ENCODE results near the gene UNC5CL.

Gene UNC5CL

DNA sequence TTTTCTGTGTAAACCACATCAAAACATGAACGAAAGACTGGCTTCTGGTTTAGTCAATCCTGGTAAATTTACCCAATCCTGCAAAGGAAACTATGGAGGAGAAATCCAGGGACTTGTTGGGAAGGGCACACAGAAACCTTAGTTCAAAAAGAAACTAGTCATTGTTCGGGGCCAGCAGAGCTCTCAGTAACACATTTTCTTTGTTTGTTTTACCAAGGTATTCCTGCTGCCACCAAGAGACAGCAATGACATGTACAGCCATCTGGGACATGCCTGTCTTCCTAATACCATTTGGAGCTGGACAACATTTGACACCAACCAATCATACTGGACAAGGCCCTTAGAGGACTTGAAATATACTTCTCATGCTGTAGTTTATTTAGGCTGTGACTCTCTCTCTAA is 24.9 kb upstream of the UNC5CL start:
- DNase-seq (ENCODE audit: low spot score), result no peak

DNA sequence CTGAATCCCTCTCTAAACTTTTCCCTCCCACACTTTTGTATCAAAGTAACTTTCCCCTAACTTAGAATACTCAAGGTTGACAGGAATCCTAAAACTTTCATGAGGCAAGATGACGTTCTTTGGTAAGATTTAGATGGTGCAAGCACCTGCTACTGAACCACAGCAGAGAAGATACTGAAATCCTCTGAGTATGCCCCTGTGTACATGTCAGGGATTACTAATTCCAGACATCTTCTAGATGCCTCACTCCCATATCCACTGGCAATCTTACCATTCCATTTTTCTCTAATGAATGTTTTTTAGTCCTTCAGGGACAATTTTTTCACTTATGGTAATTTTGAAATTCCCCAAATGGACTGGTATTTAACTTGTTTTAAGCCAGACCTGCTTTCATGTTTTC is 23.0 kb upstream of the UNC5CL start:
- DNase-seq (ENCODE audit: low spot score), result no peak

DNA sequence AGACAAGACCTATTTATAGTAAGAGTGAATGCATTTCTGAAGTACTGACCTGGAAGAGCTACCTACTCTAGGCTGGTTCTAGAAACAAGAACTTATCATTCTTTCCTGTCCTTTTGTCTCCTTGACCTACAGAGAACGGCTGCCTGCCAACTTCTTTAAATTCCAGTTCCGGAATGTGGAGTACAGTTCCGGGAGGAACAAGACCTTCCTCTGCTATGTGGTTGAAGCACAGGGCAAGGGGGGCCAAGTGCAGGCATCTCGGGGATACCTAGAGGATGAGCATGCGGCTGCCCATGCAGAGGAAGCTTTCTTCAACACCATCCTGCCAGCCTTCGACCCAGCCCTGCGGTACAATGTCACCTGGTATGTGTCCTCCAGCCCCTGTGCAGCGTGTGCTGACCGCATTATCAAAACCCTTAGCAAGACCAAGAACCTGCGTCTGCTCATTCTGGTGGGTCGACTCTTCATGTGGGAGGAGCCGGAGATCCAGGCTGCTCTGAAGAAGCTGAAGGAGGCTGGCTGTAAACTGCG is 22.2 kb upstream of the UNC5CL start:
- no peak for DNase-seq (ENCODE audit: low spot score)

DNA sequence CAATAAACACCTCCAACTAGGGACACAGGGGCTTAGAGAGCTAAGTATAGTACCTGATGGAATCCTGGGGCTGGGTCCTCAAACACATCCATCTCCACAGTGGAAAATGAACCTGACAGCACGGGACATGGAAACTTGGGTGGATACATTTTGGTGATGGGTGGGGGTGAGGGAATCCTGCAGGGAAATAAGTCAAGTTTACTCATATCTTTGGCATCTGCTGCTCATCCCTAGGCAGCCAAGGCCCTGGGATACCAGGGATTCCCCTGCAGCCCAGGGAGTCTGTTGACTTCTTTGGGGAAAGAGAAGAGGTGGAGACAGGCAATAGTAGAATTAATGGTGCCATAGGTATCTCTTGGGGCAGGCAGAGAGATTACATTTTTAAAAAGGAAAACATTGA is 20.5 kb upstream of the UNC5CL start:
- no peak for DNase-seq (ENCODE audit: low spot score)

DNA sequence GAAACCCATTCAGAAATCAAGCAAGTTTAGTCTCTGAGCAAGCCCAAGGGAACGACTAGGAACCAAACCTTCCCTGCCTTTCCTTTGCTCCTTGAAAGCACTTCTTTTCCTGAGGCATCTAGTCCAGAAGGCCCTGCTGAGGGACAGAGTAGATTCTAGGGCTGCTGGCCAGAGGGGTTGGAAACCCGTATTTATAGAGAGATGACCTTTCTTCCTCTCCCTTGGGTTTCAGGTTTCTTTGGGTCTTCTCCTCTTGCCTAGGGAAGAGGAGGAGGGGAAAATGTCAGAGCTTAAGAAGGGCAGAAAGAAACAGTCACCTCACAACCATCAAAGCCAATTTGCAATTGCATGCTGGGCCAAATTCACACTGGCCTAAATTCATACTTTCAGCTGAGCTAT is 19.8 kb upstream of the UNC5CL start:
- DNase-seq (ENCODE audit: low spot score), result no peak

DNA sequence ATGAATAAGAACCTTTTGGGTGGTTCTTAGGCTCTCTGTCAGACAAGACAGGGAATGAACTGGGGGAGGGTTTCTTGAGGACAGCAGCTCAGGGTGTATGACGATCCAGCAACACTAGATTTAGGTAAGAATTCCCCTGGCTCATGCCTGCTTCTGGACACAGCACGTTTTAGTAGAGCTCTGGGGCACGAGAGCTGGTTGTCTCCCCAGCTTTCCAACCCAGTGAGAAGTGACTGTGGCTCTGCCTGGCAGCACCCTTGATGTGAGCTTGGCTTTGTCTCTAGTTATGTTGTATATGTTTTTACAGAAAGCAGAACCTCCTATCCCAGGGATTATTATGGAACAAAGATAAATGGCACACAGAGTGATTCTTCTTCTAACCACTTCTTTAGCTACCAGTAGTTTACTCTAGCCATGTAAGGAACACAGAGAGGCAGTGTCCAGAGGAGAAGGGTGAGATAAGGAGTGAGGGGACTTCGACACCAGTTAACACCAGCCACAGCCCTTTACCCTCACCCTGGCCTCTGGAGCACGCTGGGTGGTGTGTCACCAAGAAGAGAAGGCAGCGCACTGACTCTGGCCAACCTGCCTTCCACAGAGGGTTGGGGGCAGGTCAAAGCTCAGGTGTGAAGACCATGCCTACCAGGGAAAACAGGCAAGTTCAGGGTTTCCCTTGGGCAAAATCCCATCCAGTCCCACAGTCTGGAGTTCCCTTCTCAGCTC is 17.9 kb upstream of the UNC5CL start:
- DNase-seq (ENCODE audit: low spot score), result no peak

DNA sequence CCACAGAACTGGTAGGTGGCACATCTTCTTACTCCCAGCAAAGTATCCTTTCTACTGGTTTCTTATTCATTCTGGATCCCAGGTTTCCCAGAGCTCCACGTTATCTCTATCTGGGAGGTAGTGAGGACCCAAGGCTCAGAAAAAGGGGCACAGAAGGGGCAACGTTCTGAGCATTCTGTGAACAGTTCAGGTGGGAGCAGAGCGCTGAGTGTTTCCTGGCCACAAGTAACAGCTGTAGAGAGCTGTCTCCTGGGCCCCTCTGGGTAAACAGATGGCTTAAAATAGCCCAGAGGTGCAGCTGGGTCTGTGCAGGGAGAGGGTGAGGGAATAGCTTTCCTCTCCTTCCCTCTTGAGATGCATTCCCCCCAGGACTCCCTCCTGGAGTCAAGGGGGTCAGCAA is 16.1 kb upstream of the UNC5CL start:
- DNase-seq (ENCODE audit: low spot score), result no peak

DNA sequence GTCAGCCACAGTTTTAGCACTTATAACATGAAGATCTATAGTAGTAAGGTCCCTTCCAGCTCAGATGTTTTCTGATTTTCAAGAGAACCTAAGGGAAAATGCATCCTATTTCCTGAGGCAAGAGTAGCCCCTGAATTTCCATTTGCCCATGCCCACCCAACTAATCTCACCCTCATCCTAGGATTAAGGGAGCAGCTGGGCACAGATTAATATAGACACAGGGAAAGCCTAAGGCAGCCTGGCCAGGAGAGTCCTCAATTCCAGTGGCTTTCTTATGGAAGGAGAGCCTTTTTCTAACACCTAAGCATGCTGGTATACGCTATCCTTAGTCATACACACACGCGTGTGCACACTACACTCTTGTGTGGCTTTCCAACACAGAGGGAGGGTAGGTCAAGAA is 15.5 kb upstream of the UNC5CL start:
- DNase-seq (ENCODE audit: low spot score), result no peak

GRCh38 chr6:41053041-41053440 is 14.0 kb upstream of the UNC5CL start, which contains the start of gene APOBEC2:
Gene APOBEC2, plus strand, starts transcription at chr6:41053202. Its CDS starts 146 bp downstream, at chr6:41053348.
- DNase-seq (ENCODE audit: low spot score), result no peak

DNA sequence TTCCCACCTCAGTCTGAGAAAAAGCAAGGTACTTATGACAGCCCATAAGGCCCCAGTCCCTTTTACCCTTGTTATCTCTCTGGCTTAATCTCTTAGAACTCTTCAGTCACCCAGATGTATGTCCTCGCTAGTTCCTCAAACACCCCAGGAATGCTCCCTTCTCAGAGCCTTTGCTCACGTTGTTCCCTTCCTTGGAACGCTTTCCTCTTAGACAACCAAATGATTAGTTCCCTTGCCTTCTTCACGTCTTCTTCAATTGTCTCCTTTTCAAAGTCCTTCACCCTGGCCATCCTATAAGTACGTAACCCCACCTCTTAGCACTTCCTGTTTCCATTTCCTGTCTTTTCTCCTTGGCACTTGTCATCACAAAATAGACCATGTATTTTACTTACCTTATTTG is 12.9 kb upstream of the UNC5CL start:
- DNase-seq (ENCODE audit: low spot score), result peak; percentile 58

- no peak for DNase-seq (ENCODE audit: low spot score)
These were observed 11.5 kb upstream of the UNC5CL start for GRCh38 chr6:41050536-41050935.

DNA sequence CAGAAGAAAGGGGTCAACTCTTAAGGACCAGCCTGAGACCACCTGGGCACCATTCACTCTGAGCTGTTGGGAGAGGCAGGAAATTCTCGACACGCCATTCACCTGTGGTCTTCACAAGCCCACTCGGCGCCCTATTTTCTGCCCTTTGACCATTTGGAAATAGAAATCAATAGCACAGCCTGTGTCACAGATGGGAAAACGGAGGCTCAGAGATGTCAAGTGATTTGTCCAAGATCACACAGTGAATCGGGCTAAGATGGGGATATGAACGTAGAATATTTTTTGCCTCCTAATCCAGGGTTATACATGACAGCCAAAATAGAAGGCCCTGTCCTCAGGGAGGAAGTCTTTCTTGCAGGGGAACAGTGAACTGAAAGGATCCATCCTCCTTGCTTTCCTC is 10.9 kb upstream of the UNC5CL start:
- DNase-seq (ENCODE audit: low spot score), result no peak

DNA sequence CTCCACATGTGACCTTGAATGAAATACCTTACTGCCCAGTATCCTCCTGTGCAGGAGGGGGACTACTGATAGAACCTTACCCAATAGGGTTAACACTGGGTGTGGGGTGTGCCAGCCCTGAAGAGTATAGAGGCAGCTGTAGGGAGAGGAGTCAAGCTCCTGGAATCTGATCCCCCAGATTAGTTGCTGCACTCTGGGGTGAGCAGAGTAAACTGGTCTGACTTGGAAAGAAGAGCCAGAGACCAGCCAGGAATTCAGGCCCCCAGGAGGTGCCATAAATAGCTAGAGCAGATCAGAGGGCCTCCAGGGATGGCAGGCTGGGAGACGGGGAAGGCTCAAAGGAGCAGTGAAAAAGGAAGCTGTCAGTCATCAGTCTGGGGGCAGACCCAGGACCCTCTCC is 10.5 kb upstream of the UNC5CL start:
- DNase-seq (ENCODE audit: low spot score), result no peak

DNA sequence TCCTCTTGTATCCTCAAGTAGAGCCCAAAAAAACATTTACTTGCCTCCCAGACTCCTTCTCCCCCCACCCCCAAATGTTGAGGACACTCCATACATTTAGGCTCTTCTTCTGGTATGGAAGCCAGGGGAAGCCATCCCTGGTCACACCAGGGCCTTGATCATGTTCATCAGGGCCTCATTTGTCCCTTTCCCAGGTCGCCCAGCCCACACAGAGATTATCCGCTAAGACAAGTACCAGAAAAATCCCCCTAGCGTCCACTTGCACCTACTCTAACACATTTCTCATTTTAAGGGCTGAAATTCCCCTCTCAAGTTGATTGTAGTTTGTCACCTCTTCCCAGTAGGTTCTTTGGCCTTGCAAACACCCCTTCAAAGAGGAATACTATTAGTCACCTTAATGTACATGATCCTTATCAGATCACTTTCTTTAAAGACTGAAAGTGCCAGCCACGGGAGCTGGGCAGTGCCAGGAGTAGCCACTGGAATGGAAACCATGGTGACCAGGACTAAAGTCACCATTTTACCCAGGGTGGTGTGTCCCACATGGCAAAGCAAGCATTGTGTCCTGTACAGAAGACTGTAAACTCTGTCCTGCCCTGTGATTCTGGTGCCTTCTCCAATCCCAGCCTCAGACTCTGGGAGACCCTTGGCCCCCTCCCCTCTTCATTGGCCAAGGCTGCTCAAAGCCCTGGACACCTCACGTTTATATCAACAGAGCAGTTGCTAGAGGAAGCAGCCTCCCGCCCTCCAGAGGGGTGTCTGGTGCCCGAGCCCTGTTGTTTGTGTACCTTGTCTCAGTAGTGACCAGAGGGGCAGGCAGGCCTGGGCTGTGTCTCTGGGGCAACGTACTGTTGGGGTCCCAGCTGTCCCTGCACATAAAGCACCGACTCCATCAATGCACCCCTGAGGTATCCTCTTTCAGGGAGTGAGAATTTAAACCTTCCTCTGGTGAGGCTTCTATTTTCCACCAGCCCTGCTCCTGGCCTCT is 9.0 kb upstream of the UNC5CL start:
- DNase-seq (ENCODE audit: low spot score), result no peak

DNA sequence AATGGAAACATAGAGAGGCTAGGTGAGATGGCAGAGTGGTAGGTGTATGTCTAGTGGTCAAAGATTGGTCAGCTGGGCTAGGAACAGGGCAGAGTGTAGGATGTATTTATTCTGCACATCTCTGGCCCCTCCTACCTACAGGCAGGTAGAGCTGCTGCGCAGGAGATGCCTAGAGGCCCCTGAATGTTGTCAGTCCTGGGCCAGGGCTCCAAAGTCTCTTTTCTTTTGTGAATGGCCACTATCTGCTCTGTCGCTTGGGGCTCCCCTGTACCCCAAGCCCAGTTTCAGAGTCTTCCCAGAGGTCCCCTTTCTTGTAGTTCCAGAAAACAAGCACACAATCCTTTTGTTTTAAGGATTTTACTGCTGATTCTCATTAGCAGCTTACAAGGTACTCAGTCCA is 8.3 kb upstream of the UNC5CL start:
- DNase-seq (ENCODE audit: low spot score), result no peak

DNA sequence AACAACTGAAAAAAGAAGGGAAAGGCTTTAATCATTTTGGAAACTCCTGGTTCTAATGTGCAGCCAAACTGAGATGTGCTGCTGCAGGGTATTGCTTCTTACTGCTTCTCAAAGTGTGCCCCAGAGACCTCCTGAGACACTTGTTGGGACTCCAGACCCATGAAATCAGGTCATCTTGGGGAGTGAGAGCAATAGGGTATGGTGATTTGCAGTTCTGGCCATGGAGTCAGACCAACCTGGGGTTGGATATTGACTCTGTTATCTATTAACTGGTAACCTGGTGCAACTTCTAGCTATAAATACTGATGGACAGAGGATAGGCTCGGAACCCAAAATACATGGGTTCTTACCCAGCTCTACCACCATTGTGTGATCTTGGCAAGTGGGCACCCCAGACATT is 7.1 kb upstream of the UNC5CL start:
- no peak for DNase-seq (ENCODE audit: low spot score)

DNA sequence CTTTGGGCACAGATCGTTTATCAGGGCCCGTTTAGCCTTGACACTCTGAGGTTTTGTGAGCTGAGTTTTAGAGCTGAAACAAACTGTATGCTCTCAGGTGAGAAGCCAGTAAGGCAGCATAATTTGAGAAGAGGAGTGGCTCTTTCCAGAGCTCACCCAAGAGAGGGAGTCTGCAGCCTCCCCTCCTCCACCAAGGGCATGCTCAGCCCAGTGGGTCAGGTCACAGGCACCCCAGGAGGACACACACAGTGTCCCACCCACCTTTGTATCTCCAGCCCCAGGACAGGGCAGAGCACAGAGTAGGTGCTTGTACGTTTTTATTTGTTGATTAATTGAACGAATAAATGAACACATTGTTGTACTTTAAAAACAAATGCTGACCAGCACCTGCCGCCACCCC is 6.6 kb upstream of the UNC5CL start:
- DNase-seq (ENCODE audit: low spot score), result no peak

- DNase-seq (ENCODE audit: low spot score), result no peak
These were observed 4.1 kb upstream of the UNC5CL start for GRCh38 chr6:41043151-41043550.

DNA sequence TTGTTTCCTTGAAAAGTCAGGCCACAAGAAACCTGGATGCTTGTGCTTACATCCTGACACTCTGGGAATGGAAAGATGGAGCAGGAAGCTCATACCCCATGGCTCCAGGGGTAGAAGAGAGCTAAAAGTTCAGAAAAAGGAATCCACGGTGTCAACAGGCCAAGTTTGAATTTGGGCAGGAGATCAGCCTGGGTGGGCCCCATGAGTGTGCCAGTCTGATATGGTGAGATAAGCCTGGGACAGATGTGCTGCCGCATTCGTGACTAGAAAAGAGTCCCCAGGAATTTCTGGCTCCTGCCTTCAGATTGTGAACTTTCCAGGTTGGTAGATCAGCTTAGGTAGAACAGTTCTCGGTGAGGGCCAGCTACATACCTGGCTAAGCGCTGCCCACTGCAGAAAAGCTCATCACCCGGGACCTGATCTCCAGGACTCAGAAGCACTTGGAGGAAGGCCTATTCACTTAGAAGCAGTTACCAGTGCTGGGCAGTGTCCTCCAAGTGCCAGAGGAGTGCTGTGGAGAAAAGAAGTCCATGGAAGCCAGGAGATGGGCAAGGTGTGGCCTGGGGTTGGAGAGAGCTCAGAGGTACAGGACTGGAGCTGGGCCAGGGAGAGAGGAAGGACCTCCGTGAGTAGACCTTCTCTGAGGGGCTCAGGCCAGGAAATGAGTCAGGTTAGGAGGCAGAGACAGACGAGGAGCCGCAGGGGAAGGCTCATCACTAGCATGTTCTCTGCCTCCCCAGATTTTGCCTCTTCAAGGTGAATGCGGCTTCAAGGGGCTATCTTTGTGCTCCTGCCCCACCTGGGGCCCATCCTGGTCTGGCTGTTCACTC is 3.4 kb upstream of the UNC5CL start, which contains the start of gene TSPO2:
Gene TSPO2 (plus strand): TSS at position 242 of the 830 bp plus-strand sequence. CDS start 519 bp downstream, at position 761.
- no peak for DNase-seq (ENCODE audit: low spot score)

GRCh38 chr6:41040940-41041536 is 2.0 kb upstream of the UNC5CL start:
- DNase-seq (ENCODE audit: low spot score), result no peak

DNA sequence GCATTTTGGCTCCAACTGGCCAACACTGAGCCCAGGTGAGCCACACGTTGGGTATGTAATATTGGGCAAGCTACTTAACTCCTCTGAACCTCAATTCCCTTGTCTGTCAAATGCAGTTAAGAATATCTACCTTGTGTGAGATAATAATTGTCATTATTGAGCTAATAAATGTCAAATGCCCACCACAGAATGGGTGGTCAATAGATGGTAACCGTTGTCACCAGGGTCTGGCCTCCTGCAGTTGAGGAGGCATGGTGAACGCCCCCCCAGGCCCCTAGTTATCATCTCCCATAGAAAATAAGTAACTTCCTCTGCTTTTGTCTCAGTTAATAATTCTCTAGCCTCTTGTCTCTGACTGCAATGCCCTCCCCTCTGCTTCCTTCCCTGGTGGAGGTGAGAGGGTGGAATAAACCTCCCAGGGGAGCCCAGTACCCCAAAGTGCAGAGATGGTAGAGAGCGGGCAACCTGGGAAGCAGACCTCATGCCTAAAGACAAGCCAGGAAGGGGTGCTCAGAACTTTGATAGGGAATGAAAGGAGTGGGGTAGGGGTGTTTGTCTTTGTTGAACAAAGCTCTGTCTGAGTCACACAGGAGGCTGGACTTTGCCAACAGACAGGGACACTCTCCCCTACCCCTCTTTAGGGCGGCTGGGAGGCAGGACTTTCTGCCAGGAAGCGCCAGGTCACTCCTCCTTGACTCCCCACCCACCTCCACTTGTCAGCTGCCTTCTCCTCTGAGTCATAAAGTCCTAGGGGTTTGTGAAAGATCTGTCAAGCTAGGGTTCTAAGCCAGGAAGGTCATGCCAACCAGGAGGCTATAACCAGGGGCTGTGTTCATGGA is 1.3 kb upstream of the UNC5CL start:
- no peak for DNase-seq (ENCODE audit: low spot score)

Data from germinal center (tissue), 1 donor.